ENCODE measurements around the gene AFDN.

AFDN gene

GRCh38 chr6:167839755-167840154 lies 13.0 kb downstream of the AFDN start:
- DNase-seq (ENCODE audit: low spot score) = no peak

GRCh38 chr6:167840160-167840525 lies 13.4 kb downstream of the AFDN start:
- DNase-seq (ENCODE audit: low spot score) = no peak

DNA sequence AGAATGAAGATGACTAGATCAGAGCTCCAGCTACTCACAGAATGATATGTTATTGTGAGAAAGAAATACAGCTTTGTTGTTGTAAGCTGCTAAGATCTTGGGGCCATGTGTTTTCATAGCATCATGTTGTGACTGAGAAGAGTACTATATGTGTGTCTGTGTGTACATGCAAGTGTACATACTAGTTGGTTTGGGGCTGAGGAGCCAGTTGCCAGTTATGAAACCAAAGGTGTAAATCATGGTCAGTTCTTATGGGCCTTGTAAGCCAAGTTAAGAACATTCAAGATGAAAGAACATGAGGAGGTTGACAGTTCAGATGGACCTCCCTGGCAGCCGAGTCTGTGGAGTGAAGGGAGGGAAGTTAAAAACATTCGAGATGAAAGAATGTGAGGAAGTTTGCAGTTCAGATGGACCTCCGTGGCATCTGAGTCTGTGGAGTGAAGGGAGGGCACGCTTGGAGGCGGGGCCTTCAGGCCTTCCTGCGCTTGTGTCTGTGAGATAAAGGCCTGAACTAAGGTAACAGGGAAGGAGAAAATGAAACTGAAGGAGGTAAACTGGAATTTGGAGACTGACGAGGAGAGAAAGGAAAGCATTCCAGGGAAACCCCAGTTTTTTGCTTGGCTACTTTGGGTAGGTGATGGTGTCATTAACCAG lies 13.9 kb downstream of the AFDN start:
- no peak for DNase-seq (ENCODE audit: low spot score)

- no peak for DNase-seq (ENCODE audit: low spot score)
Measured at GRCh38 chr6:167841981-167842380, 15.3 kb downstream of the AFDN start.

DNA sequence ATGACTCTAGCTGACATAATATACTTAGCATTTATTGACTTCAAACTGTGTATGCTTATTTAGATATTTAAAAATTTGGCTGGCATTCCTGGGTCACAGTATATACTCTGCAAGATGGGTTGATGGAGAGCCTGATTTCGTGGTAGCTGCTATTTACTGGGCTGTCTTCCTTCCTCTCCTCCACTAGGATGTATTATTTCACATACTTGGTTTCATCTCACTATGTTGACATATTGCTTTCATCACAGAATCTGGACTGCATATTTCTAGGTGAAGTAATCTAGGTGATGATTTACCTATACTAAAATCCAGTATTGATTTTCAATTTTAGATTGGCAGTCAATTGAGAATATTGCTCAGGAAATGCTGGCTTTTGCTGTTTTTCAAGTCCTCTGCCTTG lies 15.7 kb downstream of the AFDN start:
- no peak for DNase-seq (ENCODE audit: low spot score)

DNA sequence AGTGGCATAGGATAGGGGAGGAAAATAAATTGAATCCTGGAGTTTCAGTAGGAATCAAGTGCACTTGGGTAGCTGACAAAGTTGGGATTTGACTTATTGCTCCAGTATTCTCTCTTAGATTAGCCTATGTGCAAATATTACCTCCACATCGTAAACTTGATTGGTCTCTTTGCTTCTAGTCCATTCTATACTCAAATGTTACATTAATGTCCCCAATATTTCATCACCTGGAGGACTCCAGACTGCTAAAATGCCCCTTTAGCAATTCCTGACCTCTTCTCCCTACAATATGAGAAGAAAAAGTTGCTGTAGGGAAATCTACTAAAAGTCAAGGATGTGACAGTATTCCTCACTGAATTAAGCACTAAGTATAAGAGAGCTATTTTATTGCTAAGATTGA lies 16.3 kb downstream of the AFDN start:
- DNase-seq (ENCODE audit: low spot score) = no peak

DNA sequence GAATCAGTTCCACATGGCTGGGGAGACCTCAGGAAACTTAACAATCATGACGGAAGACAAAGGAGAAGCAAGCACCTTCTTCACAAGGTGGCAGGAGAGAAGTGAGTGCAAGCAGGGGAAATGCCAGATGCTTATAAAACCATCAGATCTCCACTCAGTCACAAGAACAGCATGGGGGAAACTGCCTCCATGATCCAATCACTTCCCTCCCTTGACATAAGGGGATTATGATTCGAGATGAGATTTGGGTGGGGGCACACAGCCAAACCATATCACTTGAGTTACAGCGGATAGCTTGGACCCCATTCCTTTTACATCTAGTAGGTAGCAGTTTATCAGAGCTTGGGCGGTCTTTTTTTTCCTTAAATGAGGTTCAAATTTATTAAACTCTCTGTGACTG lies 19.1 kb downstream of the AFDN start:
- DNase-seq (ENCODE audit: low spot score) = no peak

- no peak for DNase-seq (ENCODE audit: low spot score)
Measured at GRCh38 chr6:167846997-167847606, 20.4 kb downstream of the AFDN start.

GRCh38 chr6:167847936-167848335 lies 21.2 kb downstream of the AFDN start:
- no peak for DNase-seq (ENCODE audit: low spot score)

DNA sequence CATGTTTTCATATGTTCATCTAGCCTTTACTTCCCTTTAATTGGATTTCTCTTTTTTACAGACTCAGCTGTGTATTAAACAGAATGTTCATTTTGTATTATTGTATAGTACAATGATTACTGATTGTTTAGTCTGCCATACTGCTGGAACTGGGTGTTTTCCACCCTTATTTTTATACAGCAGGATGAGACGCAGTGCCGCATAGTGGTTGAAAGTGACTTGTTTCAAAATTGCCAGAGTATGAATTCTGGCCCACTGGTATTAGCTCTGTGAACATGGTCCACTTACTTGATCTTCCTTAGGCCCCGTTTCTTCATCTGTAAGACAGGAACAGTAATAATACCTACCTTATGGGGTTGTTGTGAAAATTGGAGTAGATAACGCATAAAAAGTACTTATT lies 22.1 kb downstream of the AFDN start:
- DNase-seq (ENCODE audit: low spot score) = no peak

GRCh38 chr6:167849846-167850459 lies 23.2 kb downstream of the AFDN start:
- no peak for DNase-seq (ENCODE audit: low spot score)

DNA sequence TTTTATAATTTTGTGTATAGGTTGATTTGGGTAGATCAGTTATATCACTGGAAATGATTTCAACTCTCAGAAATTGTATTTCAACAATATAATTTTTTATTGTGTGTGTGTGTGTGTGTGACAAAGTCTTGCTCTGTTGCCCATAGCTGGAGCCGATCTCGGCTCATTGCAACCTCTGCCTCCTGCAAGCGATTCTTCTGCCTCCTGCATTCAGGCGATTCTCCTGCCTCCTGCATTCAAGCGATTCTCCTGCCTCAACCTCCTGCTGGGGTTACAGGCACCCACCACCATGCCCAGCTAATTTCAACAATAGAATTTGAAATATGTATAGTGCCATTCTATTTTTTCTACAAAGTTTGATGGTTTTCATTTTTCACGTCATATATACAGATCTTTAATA lies 24.1 kb downstream of the AFDN start:
- no peak for DNase-seq (ENCODE audit: low spot score)

GRCh38 chr6:167851370-167851952 lies 24.8 kb downstream of the AFDN start:
- DNase-seq (ENCODE audit: low spot score) = no peak

GRCh38 chr6:167855825-167856425 lies 29.2 kb downstream of the AFDN start:
- DNase-seq (ENCODE audit: low spot score) = no peak

- no peak for DNase-seq (ENCODE audit: low spot score)
Measured at GRCh38 chr6:167856474-167856873, 29.8 kb downstream of the AFDN start.

GRCh38 chr6:167856999-167857660 lies 30.4 kb downstream of the AFDN start:
- DNase-seq (ENCODE audit: low spot score) = no peak

DNA sequence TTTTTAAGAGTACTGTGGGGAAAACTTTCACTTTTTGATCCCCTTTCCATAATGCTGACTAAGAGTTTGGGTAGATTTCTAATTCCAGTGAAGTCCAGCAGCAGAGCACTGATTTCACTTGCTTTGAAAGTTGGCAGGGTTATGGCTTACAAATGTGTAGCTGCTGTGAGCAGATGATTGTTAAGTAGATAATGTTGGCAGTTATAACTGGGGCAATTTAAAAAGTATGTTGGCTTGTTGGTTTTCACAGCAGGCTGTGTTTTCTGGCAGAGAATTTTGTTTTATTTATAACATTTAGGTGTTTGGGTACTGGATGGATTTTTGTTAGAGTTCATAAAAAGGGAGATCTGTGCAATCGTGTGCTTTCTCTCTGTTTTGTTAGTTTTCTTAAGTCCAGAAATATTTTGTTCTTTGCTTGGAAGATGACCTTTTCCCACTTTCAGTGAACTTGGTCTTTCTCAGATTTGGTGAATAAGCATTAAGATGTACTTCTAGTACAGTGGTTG lies 31.4 kb downstream of the AFDN start:
- DNase-seq (ENCODE audit: low spot score) = no peak

DNA sequence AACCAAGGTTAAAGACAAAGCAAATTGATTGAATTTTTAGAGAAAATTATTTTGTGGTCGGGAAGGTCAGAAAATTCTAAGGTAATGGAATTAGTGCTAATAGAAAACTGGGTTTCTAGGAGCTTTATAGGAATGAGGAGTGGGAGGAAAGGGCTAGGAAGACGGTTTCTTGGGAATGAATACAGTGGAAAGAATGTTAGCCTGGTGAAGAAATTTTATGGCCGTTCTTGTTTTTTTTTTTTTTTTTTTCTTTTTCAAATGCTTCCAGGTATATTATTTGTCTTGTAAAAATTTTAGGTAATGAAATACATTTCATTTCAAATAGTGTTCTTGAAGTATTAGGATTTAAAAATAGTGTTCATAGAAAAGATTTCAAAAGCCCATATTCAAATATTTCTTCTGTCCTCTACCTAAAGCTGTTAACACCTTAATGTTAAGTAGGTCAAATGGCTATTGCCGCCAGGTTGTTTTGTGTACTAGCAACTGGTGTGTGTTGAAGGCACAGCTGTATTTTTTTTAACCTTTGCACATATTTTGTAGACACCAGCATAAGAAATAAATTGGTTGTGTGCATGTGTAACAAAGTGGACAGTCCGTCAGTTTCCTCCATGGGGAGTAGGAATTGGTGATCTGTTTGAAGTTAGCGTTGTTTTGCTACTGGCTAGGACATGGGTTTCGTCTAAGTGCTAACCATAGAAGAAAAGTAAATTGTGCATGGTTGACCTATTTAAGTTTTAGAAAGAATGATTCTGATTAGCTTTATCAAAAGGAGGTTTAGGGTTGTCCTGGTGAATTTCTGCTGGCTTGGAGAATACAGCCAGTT lies 32.3 kb downstream of the AFDN start:
- DNase-seq (ENCODE audit: low spot score) = no peak

GRCh38 chr6:167860550-167861226 lies 34.0 kb downstream of the AFDN start:
- DNase-seq (ENCODE audit: low spot score) = no peak

DNA sequence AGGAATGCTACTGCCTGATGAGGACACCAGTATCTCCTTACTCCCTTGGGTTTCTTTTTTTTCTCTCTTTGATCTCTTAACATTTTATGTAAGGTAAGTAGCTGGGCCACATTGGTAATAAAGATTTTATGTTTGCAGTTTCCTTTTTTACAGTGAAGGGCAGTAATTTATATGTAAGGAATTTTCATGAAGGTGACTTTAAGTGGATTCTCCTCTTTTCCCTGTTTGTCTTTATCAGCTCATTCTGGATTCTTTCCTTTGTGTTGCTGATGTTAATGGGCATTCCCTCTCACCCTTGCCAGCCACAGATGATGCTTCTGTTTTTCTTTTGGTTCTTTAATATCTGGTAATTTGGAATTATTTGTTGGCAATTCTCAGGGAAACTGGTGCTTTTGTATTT lies 34.7 kb downstream of the AFDN start:
- DNase-seq (ENCODE audit: low spot score) = no peak

DNA sequence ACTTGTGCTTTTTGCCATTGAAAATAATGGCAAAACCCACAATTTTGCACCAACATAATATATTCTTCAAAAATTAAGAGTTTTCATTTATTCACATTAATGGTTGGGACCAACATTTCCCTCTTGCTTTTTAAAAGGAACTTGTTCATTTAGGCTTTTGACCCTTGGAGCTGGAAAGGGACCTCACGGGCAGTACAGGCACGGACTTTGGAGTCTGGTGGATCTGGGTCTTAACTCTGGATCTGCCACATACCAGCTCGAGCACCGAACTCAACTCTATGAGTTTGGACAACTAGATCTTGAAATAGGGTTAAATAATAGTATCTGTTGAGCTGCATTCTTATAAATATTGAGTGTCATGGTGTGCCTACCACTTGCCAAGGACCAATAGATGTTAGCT lies 37.2 kb downstream of the AFDN start:
- DNase-seq (ENCODE audit: low spot score) = no peak
